K562 (cell line): ENCODE measurements around the gene B4GALT1. TPM values are rescaled to one million over a fixed set of nuclear protein-coding genes. Genes with fewer than 3 reads are reported as not detected.

Source experiments
- STAG1 ChIP-seq: sonication (generic); formaldehyde crosslinking; IDR thresholded peaks from 2 replicates; pipeline ENCODE4 v1.5.0; 2020; ENCODE audit warnings: missing genetic modification reagents, borderline replicate concordance
- ZBTB1 ChIP-seq: sonication (generic); formaldehyde crosslinking; IDR thresholded peaks from 2 replicates; pipeline ENCODE4 v1.8.1; 2023; ENCODE audit warnings: missing genetic modification reagents, low read depth, mild to moderate bottlenecking, borderline replicate concordance
- ZBTB8A ChIP-seq: fragments of 450-650 bp; IDR thresholded peaks from 2 replicates; pipeline ENCODE4 v1.6.1; 2018; ENCODE audit warnings: mild to moderate bottlenecking, moderate library complexity; ENCODE audit not compliant: partially characterized antibody
- ZKSCAN8 ChIP-seq: fragments of 200-800 bp; sonication (Bioruptor generic); IDR thresholded peaks from 2 replicates; pipeline ENCODE4 v1.6.1; 2016; ENCODE audit warnings: missing genetic modification characterization, missing compliant biosample characterization
- ZNF407 ChIP-seq: fragments of 450-650 bp; IDR thresholded peaks from 2 replicates; pipeline ENCODE4 v1.6.1; 2016; ENCODE audit warnings: low read depth
- ZNF707 ChIP-seq: fragments of 250-450 bp; sonication (Bioruptor Pico); conservative IDR thresholded peaks from 2 replicates; pipeline ENCODE4 v1.8.0; 2022; ENCODE audit warnings: inconsistent platforms, mild to moderate bottlenecking, moderate library complexity
- polyA plus RNA-seq, 8 experiments: library from polyadenylated mRNA; depleted of rRNA in 4 of 8; stranded (reverse) in 5 of 8; unstranded in 3 of 8; fragments of >200 nt; fragmentation: Nextera tagmentation in 2 of 8; fragmentation: Illumina TruSeq in 1 of 8; extraction: Ambion mirVana in 2 of 8; extraction: Trizol in 1 of 8; gene quantifications; 2 replicates each; pipeline versions ENCODE4 v1.2.1 to v1.2.3, GENCODE V29; 2011 to 2014; ENCODE audit warnings: inconsistent platforms in 1 of 8, missing spikeins in 1 of 8
- total RNA-seq, 7 experiments: library from RNA; depleted of rRNA in 6 of 7; stranded (reverse); fragments of >200 nt in 6 of 7; fragmentation: Illumina TruSeq in 2 of 7; extraction: Trizol in 2 of 7; gene quantifications; 2 replicates each; pipeline versions ENCODE4 v1.2.1 to v1.2.3, GENCODE V29; 2011 to 2021; ENCODE audit warnings: low replicate concordance in 1 of 7
- TF ChIP-seq, protein P1 (sequence below), 2 experiments: fragments of 450-650 bp; IDR thresholded peaks; 2 replicates each; pipeline ENCODE4 v1.6.1; 2016; ENCODE audit warnings: mild to moderate bottlenecking in 2 of 2, borderline replicate concordance in 1 of 2, low read depth in 1 of 2, moderate library complexity in 1 of 2

B4GALT1 gene
- total and polyA plus RNA-seq, 9 of the 15 experiments (the other 6 are each of a cell fraction or from before 2014, with no cell fraction given), result 4.1 to 26.8 (median 7.1) TPM

GRCh38 chr9:33124046-33124445 lies 43.1 kb downstream of the B4GALT1 start (continued):
- TF ChIP-seq, protein P1, sequence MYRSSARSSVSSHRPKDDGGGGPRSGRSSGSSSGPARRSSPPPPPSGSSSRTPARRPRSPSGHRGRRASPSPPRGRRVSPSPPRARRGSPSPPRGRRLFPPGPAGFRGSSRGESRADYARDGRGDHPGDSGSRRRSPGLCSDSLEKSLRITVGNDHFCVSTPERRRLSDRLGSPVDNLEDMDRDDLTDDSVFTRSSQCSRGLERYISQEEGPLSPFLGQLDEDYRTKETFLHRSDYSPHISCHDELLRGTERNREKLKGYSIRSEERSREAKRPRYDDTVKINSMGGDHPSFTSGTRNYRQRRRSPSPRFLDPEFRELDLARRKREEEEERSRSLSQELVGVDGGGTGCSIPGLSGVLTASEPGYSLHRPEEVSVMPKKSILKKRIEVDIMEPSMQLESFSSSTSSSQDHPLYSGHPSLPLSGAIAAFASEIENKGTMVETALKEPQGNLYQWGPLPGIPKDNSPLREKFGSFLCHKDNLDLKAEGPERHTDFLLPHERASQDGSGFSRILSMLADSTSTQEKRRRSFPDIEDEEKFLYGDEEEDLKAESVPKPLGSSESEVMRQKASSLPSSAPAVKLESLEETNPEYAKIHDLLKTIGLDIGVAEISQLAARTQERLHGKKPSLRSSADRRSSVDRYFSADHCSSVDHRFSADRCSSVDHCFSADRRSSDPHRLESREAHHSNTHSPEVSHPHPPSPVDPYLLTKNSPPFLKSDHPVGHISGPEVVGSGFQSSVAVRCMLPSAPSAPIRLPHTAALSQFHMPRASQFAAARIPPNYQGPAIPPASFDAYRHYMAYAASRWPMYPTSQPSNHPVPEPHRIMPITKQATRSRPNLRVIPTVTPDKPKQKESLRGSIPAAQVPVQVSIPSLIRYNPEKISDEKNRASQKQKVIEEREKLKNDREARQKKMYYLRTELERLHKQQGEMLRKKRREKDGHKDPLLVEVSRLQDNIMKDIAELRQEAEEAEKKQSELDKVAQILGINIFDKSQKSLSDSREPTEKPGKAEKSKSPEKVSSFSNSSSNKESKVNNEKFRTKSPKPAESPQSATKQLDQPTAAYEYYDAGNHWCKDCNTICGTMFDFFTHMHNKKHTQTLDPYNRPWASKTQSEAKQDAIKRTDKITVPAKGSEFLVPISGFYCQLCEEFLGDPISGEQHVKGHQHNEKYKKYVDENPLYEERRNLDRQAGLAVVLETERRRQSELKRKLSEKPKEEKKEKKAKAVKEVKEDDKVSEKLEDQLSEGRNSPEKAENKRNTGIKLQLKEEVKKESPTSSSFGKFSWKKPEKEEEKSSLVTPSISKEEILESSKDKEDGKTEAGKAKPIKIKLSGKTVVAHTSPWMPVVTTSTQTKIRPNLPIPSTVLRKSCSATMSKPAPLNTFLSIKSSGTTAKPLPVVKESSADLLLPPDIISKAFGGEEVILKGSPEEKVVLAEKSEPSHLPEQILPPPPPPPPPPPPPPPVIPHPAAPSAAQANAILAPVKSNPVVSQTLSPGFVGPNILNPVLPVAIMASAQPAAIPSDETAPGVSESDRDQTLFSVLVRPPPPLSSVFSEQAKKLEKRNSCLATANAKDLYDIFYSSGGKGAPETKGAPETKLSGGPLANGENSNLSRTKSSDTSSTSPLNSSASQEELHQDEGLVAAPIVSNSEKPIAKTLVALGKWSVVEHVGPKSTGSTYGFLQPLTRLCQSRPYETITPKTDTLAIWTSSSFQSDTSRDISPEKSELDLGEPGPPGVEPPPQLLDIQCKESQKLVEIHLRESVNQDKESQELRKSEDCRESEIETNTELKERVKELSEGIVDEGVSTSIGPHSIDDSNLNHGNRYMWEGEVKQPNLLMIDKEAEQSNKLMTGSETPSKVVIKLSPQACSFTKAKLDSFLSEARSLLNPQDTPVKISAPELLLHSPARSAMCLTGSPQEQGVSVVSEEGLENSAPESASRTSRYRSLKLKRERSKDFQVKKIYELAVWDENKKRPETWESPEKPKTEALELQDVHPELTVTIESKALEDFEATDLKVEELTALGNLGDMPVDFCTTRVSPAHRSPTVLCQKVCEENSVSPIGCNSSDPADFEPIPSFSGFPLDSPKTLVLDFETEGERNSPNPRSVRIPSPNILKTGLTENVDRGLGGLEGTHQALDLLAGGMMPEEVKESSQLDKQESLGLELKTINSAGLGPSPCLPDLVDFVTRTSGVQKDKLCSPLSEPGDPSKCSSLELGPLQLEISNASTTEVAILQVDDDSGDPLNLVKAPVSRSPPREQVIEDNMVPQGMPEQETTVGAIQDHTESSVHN (IDR thresholded peaks at IDR 0.05; ENCODE audit: borderline replicate concordance in 1 of 2, low read depth in 1 of 2), result no peak
- TF ChIP-seq ZBTB8A (no peak), ZNF707 (CRISPR knock-in tag) (no peak), ZNF407 (no peak), STAG1 (CRISPR knock-in tag) (no peak), ZKSCAN8 (CRISPR knock-in tag) (no peak), ZBTB1 (no peak)
